ENCODE results near the gene CCDC71. TPM values are rescaled to one million over a fixed set of nuclear protein-coding genes. Genes with fewer than 3 reads are reported as not detected.
A peak's percentile ranks its signal among the peaks of the same experiment; 100 is the strongest.

CCDC71 gene
- total RNA-seq, 1 experiment from 2014 or later, result 17.8 TPM

- Histone ChIP-seq H2AFZ (no peak overlapping the region), H3F3A (ENCODE audit: insufficient read depth, low read depth) (peaks cover 10% of the 10 kb centered on the region; the same call in 1 of the 2 replicates), H3K4me2 (no peak overlapping the region), H3K79me2 (ENCODE audit: low read depth) (no peaks in the 10 kb centered on the region), H3K9me2 (ENCODE audit: insufficient read depth) (no peaks in the 10 kb centered on the region), H3K9me3 (ENCODE audit: insufficient read depth, low read depth) (no peaks in the 10 kb centered on the region), H4K20me1 (ENCODE audit: insufficient read depth) (no peaks in the 10 kb centered on the region), H3K27me3 (ENCODE audit: insufficient read depth, low read depth) (no peaks in the 10 kb centered on the region), H3K27ac (no peak overlapping the region), H3K4me1 (replicated peaks; ENCODE audit: insufficient read depth) (no peaks in the 10 kb centered on the region), H3K36me3 (ENCODE audit: low read depth) (peaks cover 4% of the 10 kb centered on the region; the same call in 1 of the 2 replicates), H3K4me3 (no peak overlapping the region)
- no TSS peak for BruUV-seq (replicated peaks)
- CTCF ChIA-PET, result interaction anchor here (0.6 kb wide), 1 partner anchor 53 kb away, joined by 3 read pairs; no protein-coding TSS in a partner anchor
- DNase-seq, result no peak
- TF ChIP-seq EZH2 (IDR thresholded peaks at IDR 0.05; ENCODE audit: low read depth) (no peak), CTCF (conservative IDR thresholded peaks at IDR 0.05) (no peak)
- intact Hi-C loops (cut with micrococcal nuclease; ENCODE audit: unreplicated experiment), result no loop called here
- POLR2A ChIA-PET (ENCODE audit: unreplicated experiment), result no interaction called here
Measured at GRCh38 chr3:49158792-49159191, 7.3 kb downstream of the CCDC71 start.

- H3F3A ChIP-seq (ENCODE audit: insufficient read depth, low read depth), result peaks cover 10% of the 10 kb centered on the region; the same call in 1 of the 2 replicates
- no peaks in the 10 kb centered on the region for H3K9me2 ChIP-seq (ENCODE audit: insufficient read depth)
- no peaks in the 10 kb centered on the region for H3K79me2 ChIP-seq (ENCODE audit: low read depth)
- H4K20me1 ChIP-seq (ENCODE audit: insufficient read depth), result no peaks in the 10 kb centered on the region
- DNase-seq, result peak in 1 of 2 experiments; percentile 41
- no peak overlapping the region for H2AFZ ChIP-seq
- H3K4me1 ChIP-seq (replicated peaks; ENCODE audit: insufficient read depth), result no peaks in the 10 kb centered on the region
- POLR2A ChIA-PET (ENCODE audit: unreplicated experiment), result no interaction called here
- H3K4me3 ChIP-seq, result no peak overlapping the region
- intact Hi-C loops (cut with micrococcal nuclease; ENCODE audit: unreplicated experiment), result no loop called here
- H3K4me2 ChIP-seq, result no peak overlapping the region
- H3K9me3 ChIP-seq (ENCODE audit: insufficient read depth, low read depth), result no peaks in the 10 kb centered on the region
- no peaks in the 10 kb centered on the region for H3K36me3 ChIP-seq (ENCODE audit: low read depth)
- H3K27ac ChIP-seq, result no peak overlapping the region
- TF ChIP-seq EZH2 (IDR thresholded peaks at IDR 0.05; ENCODE audit: low read depth) (no peak), CTCF (conservative IDR thresholded peaks at IDR 0.05) (peak; percentile 59)
- CTCF ChIA-PET, result interaction anchor here (0.6 kb wide), 1 partner anchor 53 kb away, joined by 3 read pairs; no protein-coding TSS in a partner anchor
- no TSS peak for BruUV-seq (replicated peaks)
- H3K27me3 ChIP-seq (ENCODE audit: insufficient read depth, low read depth), result no peaks in the 10 kb centered on the region
Measured at GRCh38 chr3:49158103-49158709, 7.9 kb downstream of the CCDC71 start.

- POLR2A ChIA-PET (ENCODE audit: unreplicated experiment), result interaction anchor here (0.6 to 0.7 kb wide), 2 partner anchors 21 to 393 kb away, joined by 3 to 7 read pairs; no protein-coding TSS in a partner anchor
- H3K36me3 ChIP-seq (ENCODE audit: low read depth), result no peaks in the 10 kb centered on the region
- CTCF ChIA-PET, result interaction anchor here (0.6 kb wide), 1 partner anchor 175 kb away, joined by 7 read pairs; no protein-coding TSS in a partner anchor
- H3K79me2 ChIP-seq (ENCODE audit: low read depth), result no peaks in the 10 kb centered on the region
- no peaks in the 10 kb centered on the region for H3K4me1 ChIP-seq (replicated peaks; ENCODE audit: insufficient read depth)
- no peak overlapping the region for H3K4me3 ChIP-seq
- peaks cover 10% of the 10 kb centered on the region; the same call in 1 of the 2 replicates for H3F3A ChIP-seq (ENCODE audit: insufficient read depth, low read depth)
- no TSS peak for BruUV-seq (replicated peaks)
- H3K27ac ChIP-seq, result no peak overlapping the region
- H3K9me3 ChIP-seq (ENCODE audit: insufficient read depth, low read depth), result no peaks in the 10 kb centered on the region
- intact Hi-C loops (cut with micrococcal nuclease; ENCODE audit: unreplicated experiment), result no loop called here
- H3K4me2 ChIP-seq, result no peak overlapping the region
- H4K20me1 ChIP-seq (ENCODE audit: insufficient read depth), result no peaks in the 10 kb centered on the region
- no peak overlapping the region for H2AFZ ChIP-seq
- no peaks in the 10 kb centered on the region for H3K27me3 ChIP-seq (ENCODE audit: insufficient read depth, low read depth)
- no peak for DNase-seq
- no peak for TF ChIP-seq CTCF (conservative IDR thresholded peaks at IDR 0.05)
- no peak for TF ChIP-seq EZH2 (IDR thresholded peaks at IDR 0.05; ENCODE audit: low read depth)
- H3K9me2 ChIP-seq (ENCODE audit: insufficient read depth), result no peaks in the 10 kb centered on the region
Measured at GRCh38 chr3:49157289-49157688, 8.8 kb downstream of the CCDC71 start.
